Keratinocyte (primary cell): ENCODE data around the gene ARCN1. TPM values are rescaled to one million over a fixed set of nuclear protein-coding genes. Genes with fewer than 3 reads are reported as not detected.

Source experiments
- DNase-seq: peaks from one replicate; pipeline ENCODE4 v3.0.0-alpha.2; 2011; ENCODE audit warnings: low read depth, missing footprints, low spot score
- FAIRE-seq: peaks from 2 replicates; lab custom pipeline; 2011; peaks lifted over from hg19 to GRCh38; lab: Jason Lieb, UNC
- H2AFZ ChIP-seq: 2 replicates; pipeline ENCODE4 v1.6.0; 2012; ENCODE audit warnings: low read length, control low read depth, inconsistent platforms; ENCODE audit not compliant: control insufficient read depth
- H3K27ac ChIP-seq: 2 replicates; pipeline ENCODE4 v1.5.1; 2011; ENCODE audit warnings: low read length; ENCODE audit not compliant: control insufficient read depth, insufficient read depth
- H3K27me3 ChIP-seq: 3 replicates; pipeline ENCODE4 v1.6.0; 2011; ENCODE audit warnings: low read length; ENCODE audit not compliant: control insufficient read depth, insufficient read depth; ENCODE audit errors: extremely low read depth
- H3K36me3 ChIP-seq, 2 experiments: 2 replicates in 1 of 2; 3 replicates in 1 of 2; pipeline ENCODE4 v1.5.1; 2011; ENCODE audit warnings: low read length in 2 of 2, mild to moderate bottlenecking in 1 of 2; ENCODE audit not compliant: control insufficient read depth in 2 of 2, insufficient read depth in 2 of 2; ENCODE audit errors: extremely low read depth in 1 of 2
- H3K4me1 ChIP-seq: 3 replicates; pipeline ENCODE4 v1.5.1; 2011; ENCODE audit warnings: low read length; ENCODE audit not compliant: control insufficient read depth, insufficient read depth; ENCODE audit errors: extremely low read depth
- H3K4me2 ChIP-seq: 3 replicates; pipeline ENCODE4 v1.6.0; 2011; ENCODE audit warnings: low read depth, low read length; ENCODE audit not compliant: control insufficient read depth, insufficient read depth; ENCODE audit errors: extremely low read depth
- H3K4me3 ChIP-seq, 3 experiments: fragments of 200-600 bp in 1 of 3; sonication (generic) in 1 of 3; 2 replicates in 2 of 3; 3 replicates in 1 of 3; pipeline ENCODE4 v1.5.1; 2011 to 2016; ENCODE audit warnings: low read length in 3 of 3, mild to moderate bottlenecking in 3 of 3, control low read depth in 2 of 3, inconsistent platforms in 1 of 3, low read depth in 1 of 3, mixed read lengths in 1 of 3, mixed run types in 1 of 3, moderate library complexity in 1 of 3; ENCODE audit not compliant: control insufficient read depth in 2 of 3, insufficient read depth in 2 of 3; ENCODE audit errors: extremely low read depth in 1 of 3
- H3K79me2 ChIP-seq: 2 replicates; pipeline ENCODE4 v1.6.0; 2012; ENCODE audit warnings: low read length; ENCODE audit not compliant: control insufficient read depth, insufficient read depth
- H3K9ac ChIP-seq: 3 replicates; pipeline ENCODE4 v1.6.0; 2011; ENCODE audit warnings: low read length; ENCODE audit not compliant: control insufficient read depth, insufficient read depth; ENCODE audit errors: extremely low read depth
- H3K9me1 ChIP-seq: 3 replicates; pipeline ENCODE4 v1.6.0; 2011; ENCODE audit warnings: low read length; ENCODE audit not compliant: control insufficient read depth, insufficient read depth; ENCODE audit errors: extremely low read depth
- H3K9me3 ChIP-seq: 2 replicates; pipeline ENCODE4 v1.5.1; 2012; ENCODE audit warnings: low read depth, low read length; ENCODE audit not compliant: control insufficient read depth
- H4K20me1 ChIP-seq: 3 replicates; pipeline ENCODE4 v1.6.0; 2011; ENCODE audit warnings: low read length; ENCODE audit not compliant: control insufficient read depth, insufficient read depth; ENCODE audit errors: extremely low read depth
- EZH2 ChIP-seq: IDR thresholded peaks from one replicate; pipeline ENCODE4 v1.6.1; 2012; ENCODE audit warnings: inconsistent platforms, mild to moderate bottlenecking, low read length, moderate library complexity
- dilution Hi-C: fragments of 300-500 bp; cut with MboI; formaldehyde crosslinking; loops from one replicate; pipeline ENCODE4 v1.7.0; 2020; ENCODE audit warnings: low sequenced_read_pairs; ENCODE audit not compliant: extremely low pct_ligation_motif_present
- polyA plus RNA-seq, 5 experiments: library from polyadenylated mRNA; depleted of rRNA in 3 of 5; stranded (reverse) in 3 of 5; stranded (forward) in 1 of 5; unstranded in 1 of 5; fragments of >200 nt; gene quantifications; 1 replicate in 1 of 5; 2 replicates in 3 of 5; 3 replicates in 1 of 5; pipeline versions ENCODE4 v1.2.1 to v1.2.3, GENCODE V29; 2011 to 2012; ENCODE audit warnings: missing spikeins in 2 of 5, low read depth in 1 of 5, low replicate concordance in 1 of 5
- TF ChIP-seq, protein P1 (sequence below), 3 experiments: IDR thresholded peaks in 1 of 3; conservative IDR thresholded peaks in 1 of 3; optimal IDR thresholded peaks in 1 of 3; 2 replicates in 2 of 3; 3 replicates in 1 of 3; pipeline versions ENCODE3 to v1.5.1; 2011; ENCODE audit warnings: low read length in 3 of 3, mild to moderate bottlenecking in 3 of 3, moderate library complexity in 2 of 3, control low read depth in 1 of 3, inconsistent platforms in 1 of 3; ENCODE audit not compliant: insufficient read depth in 2 of 3; ENCODE audit errors: extremely low read depth in 1 of 3

Gene ARCN1
- polyA plus RNA-seq, 1 donor (not counting 4 experiments of a cell fraction or from before 2014, with no cell fraction given): 150 TPM

DNA sequence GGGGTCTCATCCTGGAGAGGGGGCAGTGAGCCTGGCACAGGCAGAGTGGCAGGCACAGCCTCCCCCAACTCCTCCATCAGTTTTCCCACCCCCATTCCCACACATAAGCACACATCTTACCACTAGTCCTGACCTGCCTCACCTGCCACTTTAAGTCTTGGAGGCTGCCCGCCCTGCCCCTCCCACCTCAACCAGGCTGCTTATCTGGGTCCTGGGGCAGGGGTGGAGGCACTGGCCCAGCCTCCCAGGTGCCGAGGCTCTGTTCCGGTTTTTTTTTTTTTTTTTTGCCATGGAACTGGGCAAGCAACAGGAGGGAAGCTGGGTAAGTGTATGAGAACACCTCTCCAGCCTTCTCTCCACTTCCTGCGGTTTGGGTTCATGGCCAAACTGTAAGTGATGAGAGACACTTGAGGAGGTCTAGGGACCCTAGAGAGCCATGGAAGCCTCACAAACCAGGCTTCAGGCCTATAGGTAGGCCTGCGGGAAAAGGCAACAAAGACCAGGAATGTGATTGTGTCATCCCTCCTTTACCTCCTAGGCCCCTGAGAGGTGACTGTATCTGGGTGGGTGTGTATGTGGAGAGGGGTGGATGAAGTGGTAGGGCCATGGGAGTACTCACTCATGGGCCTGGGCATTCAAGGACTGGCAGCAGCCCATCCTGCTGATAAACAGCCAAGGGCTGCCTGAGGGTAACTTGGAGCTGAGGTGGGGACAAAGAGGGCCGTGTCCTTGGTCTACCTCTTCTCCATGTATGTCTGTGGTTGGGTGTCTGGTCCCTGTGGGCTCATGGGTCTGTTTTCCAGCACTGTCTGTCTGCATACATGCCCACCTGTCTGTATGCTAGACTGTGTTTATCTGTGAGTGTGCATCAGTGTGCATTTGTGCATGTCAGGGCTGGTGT, 57.8 kb downstream of the ARCN1 start:
- Histone ChIP-seq H3K4me1 (peaks cover 44% of the 10 kb centered on the region), H3K4me2 (peak overlapping the region; percentile 42), H3K4me3 (no peak overlapping the region), H3K79me2 (no peaks in the 10 kb centered on the region), H3K27me3 (no peaks in the 10 kb centered on the region), H3K9me3 (no peaks in the 10 kb centered on the region), H4K20me1 (no peaks in the 10 kb centered on the region), H3K9ac (peak overlapping the region; percentile 31), H3K36me3 (peaks cover 21 to 46% of the 10 kb centered on the region in 2 experiments), H3K9me1 (peaks cover 3% of the 10 kb centered on the region), H3K27ac (no peak overlapping the region), H2AFZ (no peak overlapping the region)
- peak; percentile 87 for FAIRE-seq
- no peak for DNase-seq
- dilution Hi-C loops: no loop called here
- TF ChIP-seq, protein P1, sequence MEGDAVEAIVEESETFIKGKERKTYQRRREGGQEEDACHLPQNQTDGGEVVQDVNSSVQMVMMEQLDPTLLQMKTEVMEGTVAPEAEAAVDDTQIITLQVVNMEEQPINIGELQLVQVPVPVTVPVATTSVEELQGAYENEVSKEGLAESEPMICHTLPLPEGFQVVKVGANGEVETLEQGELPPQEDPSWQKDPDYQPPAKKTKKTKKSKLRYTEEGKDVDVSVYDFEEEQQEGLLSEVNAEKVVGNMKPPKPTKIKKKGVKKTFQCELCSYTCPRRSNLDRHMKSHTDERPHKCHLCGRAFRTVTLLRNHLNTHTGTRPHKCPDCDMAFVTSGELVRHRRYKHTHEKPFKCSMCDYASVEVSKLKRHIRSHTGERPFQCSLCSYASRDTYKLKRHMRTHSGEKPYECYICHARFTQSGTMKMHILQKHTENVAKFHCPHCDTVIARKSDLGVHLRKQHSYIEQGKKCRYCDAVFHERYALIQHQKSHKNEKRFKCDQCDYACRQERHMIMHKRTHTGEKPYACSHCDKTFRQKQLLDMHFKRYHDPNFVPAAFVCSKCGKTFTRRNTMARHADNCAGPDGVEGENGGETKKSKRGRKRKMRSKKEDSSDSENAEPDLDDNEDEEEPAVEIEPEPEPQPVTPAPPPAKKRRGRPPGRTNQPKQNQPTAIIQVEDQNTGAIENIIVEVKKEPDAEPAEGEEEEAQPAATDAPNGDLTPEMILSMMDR (optimal IDR thresholded peaks at IDR 0.05 in 1 of 3, IDR thresholded peaks at IDR 0.05 in 1 of 3, conservative IDR thresholded peaks at IDR 0.05 in 1 of 3; ENCODE audit: extremely low read depth in 1 of 3, insufficient read depth in 2 of 3, low read length in 3 of 3): no peak
- TF ChIP-seq EZH2: no peak

- TF ChIP-seq EZH2: no peak
- TF ChIP-seq, protein P1 (optimal IDR thresholded peaks at IDR 0.05 in 1 of 3, IDR thresholded peaks at IDR 0.05 in 1 of 3, conservative IDR thresholded peaks at IDR 0.05 in 1 of 3; ENCODE audit: extremely low read depth in 1 of 3, insufficient read depth in 2 of 3, low read length in 3 of 3): no peak
- peaks cover 31 to 49% of the 10 kb centered on the region in 2 experiments for H3K36me3 ChIP-seq
- H3K4me1 ChIP-seq: peaks cover 36% of the 10 kb centered on the region
- H3K9me3 ChIP-seq: no peaks in the 10 kb centered on the region
- no peak for FAIRE-seq
- H4K20me1 ChIP-seq: peaks cover 3% of the 10 kb centered on the region
- no peak overlapping the region for H2AFZ ChIP-seq
- H3K4me3 ChIP-seq: no peak overlapping the region
- H3K9me1 ChIP-seq: peaks cover 3% of the 10 kb centered on the region
- no peak for DNase-seq
- no peaks in the 10 kb centered on the region for H3K27me3 ChIP-seq
- H3K9ac ChIP-seq: no peak overlapping the region
- dilution Hi-C loops: no loop called here
- H3K27ac ChIP-seq: no peak overlapping the region
- H3K4me2 ChIP-seq: no peak overlapping the region
- no peaks in the 10 kb centered on the region for H3K79me2 ChIP-seq
Observed at GRCh38 chr11:118631142-118631909, 59.1 kb downstream of the ARCN1 start.
